Occipital lobe (tissue), 2 donors: ENCODE measurements around the gene PRUNE2. TPM values are rescaled to one million over a fixed set of nuclear protein-coding genes. Genes with fewer than 3 reads are reported as not detected.

ENCODE experiments used
- DNase-seq: peaks from one replicate; lab custom pipeline; 2025; lab: John Stamatoyannopoulos, UW
- total RNA-seq: library from RNA; depleted of rRNA; stranded (reverse); fragments of >200 nt; gene quantifications from one replicate; pipeline ENCODE4 v1.2.3, GENCODE V29; 2014

Gene PRUNE2
- total RNA-seq, 1 donor from 2014 or later, result 13.4 TPM

DNA sequence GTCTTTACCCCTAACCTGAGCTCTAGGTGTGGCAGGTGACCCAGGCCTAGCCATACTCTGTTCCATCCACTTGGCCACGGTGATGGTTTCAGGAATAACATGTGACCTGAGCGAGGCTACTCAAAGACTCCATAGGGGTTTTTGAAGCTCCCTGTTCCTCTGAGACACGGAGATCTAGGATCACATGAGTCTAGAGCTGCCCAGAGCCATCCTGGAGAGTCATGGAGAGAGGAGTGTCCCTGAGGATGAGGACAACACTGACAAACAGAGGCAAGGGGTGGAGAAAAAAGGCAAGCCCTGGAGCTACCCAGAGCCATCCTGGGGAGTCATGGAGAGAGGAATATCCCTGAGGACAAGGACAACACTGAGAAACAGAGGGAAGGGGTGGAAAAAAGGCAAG lies 171.2 kb downstream of the PRUNE2 start:
- DNase-seq, result no peak

DNA sequence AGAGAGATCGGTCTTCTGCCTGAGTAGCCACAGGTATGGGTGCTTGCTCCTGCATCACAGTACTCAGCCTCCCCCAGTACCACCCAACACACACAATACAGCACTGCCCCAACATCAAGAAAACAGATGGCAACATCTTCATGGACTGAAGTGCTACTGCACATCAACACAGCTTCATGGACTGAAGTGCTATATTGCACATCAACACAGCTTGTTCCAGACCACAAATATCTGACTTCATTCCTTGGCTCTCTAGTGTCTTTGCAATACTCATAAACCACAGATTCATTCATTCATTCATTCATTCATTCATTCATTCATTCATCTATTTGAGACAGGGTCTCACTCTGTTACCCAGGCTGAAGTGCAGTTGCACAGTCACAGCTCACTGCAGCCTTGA lies 172.8 kb downstream of the PRUNE2 start:
- no peak for DNase-seq

DNA sequence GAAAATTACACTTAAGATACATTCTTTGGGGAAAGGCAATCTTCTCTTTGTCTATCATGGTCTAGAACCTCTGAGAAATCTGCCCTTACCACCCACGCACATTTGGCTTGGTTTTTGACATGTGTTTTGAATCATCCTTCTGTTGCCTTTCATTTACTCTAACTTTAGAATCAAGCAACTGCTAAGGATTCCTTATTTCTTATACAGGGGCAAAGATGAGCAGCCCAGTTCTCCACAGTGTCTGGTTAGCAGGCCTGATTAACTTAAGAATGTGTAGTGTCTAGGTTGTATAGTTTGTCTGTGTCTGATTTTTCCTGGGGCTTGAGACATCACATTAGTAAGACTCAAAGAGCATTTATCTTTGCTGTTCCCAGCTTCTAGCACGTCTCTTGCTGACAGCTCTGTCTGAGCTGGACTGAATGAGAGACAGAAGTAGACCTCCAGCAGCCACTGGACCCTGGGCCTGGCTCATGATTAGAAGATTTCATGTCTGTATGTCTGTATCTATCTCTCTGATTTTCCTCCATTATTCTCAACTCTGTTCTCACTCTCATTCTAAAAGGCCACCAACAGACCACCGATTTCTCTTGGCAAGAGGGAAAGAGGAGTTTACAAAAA lies 173.5 kb downstream of the PRUNE2 start:
- no peak for DNase-seq

DNA sequence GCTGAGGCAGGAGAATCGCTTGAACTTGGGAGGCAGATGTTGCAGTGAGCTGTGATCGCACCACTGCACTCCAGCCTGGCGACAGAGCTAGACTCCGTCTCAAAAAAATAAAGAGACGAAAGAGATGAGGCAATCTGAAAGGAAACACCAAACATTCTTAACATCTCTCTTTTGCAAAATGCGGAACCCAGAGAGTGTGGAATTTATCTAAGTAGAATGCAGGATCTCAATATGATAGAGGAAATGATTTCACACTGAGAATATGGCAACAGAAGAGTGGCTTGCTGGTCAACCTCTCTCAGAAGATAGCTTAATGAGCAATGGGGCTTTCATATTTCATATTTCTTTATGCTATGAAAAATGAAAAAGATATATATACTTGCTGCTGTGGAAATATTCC lies 175.1 kb downstream of the PRUNE2 start:
- DNase-seq, result no peak

DNA sequence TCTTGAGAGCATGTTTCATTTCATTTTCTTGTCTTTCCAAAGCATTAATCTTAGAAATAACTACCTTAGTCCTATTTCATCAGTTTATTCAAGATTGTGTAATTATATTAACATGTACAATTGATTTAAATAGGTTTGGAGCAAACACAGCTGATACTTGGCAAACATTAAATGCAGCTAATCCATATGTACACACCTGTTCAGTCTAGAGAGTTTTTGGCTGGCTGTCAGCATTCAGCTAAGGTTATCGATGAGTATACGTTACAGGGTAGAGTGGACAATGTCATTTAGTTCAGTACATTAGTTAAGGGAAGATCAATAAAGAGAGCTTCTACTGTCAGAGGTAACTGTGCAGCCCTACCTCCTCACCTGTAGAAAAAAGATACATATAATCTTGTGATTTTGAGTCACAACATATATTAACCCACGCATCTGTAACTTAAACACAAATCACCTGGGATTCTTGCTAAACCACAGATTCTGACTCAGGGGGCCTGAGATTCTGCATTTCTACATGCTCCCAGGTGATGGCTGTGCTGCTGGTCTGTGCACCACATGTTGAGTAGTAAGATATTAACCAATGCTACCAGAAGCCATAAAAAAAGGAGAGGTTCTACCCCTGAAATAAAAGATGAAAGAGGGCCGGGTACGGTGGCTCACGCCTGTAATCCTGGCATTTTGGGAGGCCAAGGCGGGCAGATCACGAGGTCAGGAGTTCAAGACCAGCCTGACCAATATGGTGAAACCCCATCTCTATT lies 175.8 kb downstream of the PRUNE2 start:
- DNase-seq, result no peak

DNA sequence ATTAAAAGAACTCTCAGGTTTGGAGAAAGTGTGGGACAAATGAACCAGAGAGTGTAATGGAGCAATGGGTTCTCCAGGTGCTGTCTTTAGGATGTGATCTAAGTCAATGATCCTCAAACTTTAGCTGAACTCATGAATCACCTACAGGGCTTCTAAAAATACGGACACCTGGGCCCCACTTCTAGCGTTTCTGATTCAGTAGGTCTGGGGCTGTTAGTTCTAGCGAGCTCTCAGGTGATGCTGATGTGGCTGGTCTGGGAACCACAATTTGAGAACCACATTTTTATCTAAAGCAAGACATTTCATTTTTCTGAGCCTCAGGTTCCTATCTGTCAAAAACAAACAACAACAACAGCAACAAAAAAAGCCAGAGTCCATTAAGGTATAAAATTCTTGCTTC lies 176.8 kb downstream of the PRUNE2 start:
- DNase-seq, result no peak

DNA sequence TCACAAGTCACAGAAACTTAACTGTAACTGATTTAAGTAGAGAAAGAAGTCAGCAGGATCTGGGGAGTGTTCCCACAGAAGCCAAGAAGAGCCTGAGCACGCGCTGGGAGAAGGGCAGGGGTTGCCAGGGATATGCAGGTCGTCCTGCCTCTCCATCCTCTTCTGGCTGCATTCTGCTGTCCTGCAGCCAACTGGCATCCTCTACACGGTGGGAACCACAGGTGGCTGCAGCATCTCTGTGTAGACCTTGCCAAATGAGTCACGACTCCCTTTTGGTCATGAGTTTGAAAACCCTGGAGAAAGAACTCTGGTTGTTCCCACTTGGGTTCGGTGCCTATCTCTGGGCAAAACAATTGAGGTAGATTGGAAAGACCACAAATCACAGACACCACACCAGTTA lies 180.0 kb downstream of the PRUNE2 start:
- DNase-seq, result no peak

DNA sequence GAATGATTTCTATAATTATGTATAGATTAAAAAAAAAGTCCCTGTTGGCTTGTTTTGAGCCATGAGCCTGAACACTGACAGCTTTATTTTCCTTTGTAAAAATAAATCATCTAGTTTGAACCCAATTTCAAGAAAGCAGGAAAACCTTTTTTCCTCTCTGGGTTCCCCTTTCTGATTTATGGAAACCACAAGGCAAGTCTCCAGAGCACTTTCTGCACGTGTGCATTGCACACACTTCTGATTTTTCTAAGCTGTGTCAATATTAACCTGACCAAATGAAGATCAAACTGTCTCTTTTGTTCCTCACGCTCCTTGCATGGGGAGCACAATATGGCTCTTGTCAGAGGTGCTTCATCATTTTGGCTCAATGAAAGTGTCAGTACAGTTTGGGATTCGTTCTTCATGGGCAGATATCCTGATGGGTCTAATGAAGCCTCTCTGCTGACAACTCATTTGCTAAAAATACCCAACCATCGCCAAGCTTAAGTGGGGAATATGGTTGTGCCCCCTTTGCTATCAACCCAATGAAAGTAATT lies 180.8 kb downstream of the PRUNE2 start:
- DNase-seq, result no peak

DNA sequence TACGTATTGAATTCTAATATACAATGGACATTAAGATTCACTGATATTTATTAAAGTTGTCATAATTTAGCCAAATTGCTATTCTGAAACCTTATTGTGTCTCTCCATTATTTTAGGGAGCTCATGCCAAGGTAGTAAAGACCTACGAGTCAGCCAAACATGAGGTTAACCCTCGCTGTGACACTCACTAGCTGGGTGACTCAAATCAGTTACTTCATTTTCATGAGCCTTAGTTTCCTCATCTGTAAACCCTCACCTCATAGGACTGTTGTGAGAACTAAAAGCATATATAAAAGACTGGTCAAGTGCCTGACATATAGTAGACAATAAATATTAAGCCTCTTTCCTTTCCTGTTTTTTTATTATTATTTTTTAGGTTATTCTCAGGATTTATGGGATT lies 185.7 kb downstream of the PRUNE2 start:
- no peak for DNase-seq

DNA sequence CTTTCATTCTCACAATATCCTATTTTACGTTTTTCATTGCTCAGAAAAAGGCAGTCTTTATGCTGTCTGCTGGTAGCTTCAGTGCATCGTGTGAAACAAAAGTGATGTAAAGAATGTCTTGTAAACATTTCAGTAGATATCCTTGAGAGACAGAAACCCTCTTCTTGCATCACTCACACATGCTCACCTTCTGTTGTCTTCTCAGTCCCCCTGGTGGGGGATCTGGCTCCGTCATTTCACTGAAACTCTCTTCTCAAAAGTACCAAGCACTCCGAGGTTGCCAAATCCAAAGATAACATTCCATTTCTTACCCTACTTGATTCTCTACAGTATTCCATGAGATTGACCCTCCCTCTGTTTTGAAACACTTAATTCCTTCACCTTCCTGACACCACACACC lies 187.7 kb downstream of the PRUNE2 start:
- DNase-seq, result no peak

DNA sequence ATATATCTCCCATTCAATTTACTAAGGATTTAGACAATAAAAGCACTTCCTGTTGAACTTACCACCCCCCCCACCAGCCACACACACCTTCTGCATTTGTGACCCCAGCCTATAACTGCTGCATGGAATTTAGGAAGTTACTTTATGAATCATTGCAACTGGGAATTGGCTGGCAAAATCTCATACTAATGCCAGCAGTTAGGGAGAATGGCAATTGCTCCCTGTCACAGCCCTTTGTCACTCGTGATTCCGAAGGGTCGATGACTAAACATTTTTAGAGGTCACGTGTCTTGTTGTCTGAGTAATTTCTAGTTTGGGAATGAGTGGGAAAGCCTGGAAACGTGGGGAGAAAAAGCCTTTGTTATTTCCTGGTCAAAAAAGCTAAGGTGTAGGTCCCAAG lies 188.3 kb downstream of the PRUNE2 start:
- DNase-seq, result no peak

DNA sequence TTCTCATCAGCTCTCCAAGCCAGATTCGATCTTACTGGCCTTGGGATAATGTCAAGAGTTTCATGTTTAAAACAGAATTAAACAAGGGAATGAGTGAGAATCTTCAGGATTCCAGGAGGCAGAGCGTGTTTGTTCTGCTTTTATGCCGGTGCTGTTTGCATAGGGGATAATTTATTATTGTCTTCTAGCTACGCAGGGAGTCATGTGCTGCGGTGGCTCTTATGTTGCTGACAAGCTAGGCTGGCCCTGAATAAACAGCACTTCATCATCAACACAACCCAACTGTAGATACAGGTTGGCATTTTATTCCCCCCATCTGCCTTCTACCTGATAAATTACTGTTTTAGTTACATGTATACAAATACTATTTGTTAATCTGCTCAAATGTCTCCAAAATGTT lies 188.7 kb downstream of the PRUNE2 start:
- DNase-seq, result no peak

DNA sequence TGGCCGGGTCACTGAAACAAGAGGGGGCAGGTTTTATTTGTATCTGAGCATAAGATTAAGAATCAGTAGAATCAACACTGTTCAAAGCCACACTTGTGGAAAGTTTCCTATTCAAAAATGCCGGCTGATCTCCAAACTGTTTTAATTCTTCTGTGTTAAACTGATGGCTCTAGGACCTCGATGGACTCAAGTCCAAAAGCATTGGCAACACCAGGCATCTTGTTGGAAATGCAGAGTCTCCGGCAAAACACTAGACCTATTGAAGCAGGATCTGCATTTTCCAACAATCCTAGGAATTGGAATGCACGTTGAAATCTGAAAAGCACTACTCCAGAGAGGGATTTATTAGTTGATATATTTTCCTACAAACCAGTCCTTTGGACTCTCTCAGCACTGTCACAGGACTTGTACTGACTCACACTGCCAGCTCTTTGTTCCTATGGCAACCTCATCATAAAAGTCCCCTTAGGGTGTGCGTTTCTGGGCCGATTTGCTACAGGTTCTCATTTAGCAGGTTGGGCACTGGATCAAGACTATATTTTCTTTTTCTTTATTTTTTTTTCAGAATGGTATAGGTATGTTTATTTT lies 189.7 kb downstream of the PRUNE2 start:
- DNase-seq, result no peak

DNA sequence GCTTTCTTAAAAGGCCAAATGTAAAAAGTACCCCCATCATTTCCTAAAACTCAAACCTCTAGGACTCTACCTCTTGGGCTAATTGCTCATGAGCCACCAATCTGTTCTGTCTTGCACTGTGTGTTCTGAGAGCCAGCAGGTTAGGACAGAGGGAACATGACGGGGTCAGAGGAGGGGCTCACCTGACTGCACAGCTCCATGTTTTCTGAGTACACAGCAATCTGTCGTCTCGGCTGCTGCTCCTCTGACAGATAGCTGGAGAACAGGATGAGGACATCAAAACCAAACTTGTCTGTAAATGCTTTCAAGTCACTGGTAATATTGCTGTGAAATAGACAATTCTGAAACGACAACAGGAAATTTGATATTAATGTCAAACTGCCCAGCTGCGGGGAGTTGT lies 192.5 kb downstream of the PRUNE2 start:
- no peak for DNase-seq

DNA sequence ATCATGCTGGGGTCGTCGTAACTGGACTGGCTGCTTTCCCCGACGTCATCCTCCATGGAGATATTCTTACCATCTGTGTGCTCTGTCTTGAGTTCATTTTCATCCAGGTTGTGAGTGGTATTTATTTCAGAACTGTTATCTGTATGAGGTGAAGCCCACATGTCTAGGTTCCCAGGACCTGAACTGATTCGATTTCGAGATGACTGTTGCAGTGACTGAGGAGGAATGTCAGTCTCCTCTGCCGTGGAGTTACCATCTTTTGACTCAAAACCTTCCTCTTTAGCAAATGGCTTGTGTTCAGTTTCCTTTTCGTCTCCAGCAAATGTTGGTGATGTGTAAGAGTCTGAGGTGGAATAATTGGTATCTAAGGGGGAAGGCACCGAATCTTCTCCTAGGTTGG lies 196.9 kb downstream of the PRUNE2 start:
- DNase-seq, result no peak

DNA sequence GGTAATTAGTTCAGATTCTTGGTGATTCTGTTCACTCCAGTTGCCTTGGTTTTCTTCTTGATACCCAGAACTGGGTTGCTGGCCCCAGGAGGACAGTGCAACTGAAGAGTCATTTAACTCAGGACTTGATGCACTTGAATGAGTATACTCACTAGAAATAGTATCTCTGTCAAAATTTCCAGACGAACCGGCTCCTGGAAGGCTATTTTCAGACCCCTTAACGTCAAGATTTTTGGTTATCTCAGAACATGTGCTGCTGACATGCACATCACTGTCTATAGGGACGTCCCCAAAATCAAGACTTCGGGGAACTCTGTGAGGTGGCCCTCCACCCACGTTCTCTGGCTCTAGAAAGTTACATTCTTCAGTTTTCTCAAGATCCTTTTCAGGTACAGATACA lies 198.4 kb downstream of the PRUNE2 start:
- no peak for DNase-seq

DNA sequence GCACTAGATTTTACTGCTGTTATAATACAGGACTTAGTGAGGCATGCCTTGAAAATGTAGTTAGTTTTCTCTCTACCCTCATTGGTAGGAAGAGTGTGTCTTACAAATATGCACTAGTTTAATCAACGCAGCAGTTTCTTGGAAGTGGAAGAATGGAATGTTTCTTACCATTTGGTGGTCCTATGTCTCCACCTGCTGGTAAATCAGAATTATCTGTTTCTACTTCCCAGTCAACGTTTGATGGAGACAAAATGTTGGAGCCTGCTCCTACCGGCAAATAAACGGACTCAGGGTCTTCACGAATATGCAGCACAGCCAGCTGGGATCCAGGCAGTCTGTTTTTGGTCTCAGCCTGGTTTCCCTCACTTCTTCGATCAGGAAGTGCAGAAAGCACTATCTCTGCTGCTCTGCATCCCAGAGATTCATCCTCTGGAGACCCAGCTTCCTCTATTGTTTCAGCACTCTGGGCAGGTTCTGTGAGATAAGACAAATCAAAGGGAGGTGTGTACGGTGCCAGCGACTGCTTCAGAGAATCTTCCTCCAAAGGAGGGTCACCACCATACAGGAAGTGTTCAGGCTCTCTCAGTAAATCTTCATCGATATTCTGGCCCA lies 201.2 kb downstream of the PRUNE2 start:
- DNase-seq, result no peak

DNA sequence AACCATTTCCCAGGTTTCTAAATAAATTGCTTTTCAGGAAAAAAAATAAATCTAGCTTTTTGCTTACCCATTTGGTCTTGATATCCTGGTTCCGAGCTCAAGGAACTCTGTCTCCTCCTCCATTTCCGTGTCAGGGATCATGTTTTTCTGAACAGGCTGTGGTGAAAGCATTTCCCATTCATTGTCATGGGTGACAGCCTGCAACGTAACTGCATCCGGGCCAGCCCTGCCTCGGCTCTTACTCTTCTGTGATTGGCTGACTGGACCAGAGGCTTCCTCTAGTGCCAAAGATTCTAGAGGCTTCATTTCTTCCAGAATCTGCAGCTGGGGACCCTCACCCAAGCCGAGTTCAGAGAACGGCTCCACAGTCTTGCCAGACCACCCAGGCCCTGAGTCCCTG lies 202.6 kb downstream of the PRUNE2 start:
- no peak for DNase-seq

DNA sequence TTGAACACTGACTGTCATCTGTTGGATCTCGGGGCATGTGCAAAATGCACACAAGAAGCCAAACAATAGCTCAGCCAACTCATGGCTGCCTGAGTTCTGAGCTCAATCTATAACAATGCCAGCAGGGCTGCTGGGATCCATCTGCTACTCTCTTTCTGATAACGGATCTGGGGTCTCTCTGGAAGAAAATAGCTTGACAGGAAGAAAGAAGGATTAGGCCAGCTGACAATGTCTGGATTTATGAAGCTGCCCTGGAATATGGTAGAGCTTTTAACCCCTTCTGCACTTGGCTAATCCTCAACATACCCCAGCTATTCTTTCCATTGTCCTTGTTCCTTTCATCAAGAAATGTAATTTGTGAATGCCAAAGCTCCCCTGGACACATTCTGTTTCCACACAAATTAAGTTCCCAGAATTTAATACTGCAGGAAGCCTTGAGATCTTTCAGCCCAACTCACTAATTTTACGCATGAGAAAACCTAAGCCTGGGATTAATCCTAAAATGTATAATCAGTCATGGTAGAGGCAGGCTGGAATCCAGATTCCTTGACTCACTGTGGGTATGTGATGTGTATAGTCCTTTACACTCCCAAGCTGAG lies 204.4 kb downstream of the PRUNE2 start:
- DNase-seq, result no peak

DNA sequence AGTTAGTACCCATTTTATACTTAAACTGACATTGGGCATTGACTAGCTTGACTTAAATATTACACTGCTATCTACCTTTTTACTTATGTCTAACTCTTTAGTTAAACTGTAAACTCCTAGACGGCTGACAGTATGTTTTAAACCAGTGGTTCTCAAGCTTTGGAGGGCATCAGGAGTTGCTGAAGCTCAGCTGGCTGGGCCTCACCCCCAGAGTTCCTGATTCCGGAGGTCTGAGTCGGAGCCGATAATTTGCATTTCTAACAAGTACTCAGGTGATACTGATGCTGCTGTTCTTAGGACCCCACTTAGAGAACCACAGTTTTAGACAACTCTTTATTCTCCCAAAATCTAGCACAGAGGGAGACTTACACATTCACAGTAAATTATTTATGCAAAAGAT lies 205.0 kb downstream of the PRUNE2 start:
- DNase-seq, result no peak

DNA sequence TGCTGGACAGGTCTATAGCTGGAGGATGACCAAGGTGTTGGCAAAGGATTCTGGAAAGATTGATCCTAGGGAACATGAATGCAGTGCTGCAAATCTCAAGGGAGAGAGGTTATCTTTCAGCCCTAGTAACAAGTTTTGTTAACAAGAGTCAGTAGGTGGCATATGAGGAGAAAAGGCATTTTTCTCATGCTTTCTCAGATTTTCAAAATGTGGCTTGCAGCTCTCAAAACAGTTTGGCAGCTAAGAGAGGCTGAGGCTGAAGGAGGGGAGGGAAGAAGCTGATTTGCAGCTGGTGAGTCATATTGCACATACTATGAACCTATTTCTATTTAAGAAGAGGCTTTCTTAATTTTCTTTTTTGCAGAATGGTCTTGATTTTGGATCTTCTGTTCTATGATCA lies 205.9 kb downstream of the PRUNE2 start:
- DNase-seq, result no peak

DNA sequence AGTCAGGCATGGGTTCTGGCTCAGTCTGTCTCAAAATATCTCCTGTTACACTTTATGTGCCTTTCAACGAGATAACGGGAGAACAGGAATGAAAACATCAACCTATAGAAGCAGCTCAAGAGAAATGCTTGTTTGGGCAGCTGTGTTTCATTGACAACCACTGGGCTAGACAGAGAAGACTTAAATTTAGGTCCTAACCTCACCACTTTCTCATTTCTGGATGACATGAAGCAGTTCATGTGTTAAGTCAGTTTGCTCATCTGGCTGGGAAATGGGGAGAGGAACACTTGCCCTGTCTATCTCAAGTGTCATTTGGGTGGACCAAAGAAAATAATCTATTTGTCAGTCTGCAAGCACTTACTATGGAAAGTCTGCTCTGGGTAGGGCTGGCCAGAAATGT lies 208.4 kb downstream of the PRUNE2 start:
- no peak for DNase-seq
